GM19238 (cell line): ENCODE results near the gene PLIN3.
A peak's percentile ranks its signal among the peaks of the same experiment; 100 is the strongest.
"Not testable (repeated sequence)": the region's sequence is repeated elsewhere in the genome, so short reads cannot be mapped to it uniquely, and the experiment has no call there.

Source experiments
- DNase-seq: peaks from one replicate; pipeline ENCODE4 v3.0.0; 2011; ENCODE audit warnings: low spot score; ENCODE audit not compliant: insufficient read length

PLIN3 gene

GRCh38 chr19:4892962-4893361 lies 25.5 kb upstream of the PLIN3 start:
- not testable (repeated sequence) for DNase-seq

- DNase-seq = no peak
Measured at GRCh38 chr19:4891066-4891465, 23.6 kb upstream of the PLIN3 start.

GRCh38 chr19:4889034-4889815 lies 21.8 kb upstream of the PLIN3 start:
- DNase-seq = no peak

- not testable (repeated sequence) for DNase-seq
Measured at GRCh38 chr19:4887803-4888202, 20.3 kb upstream of the PLIN3 start.

GRCh38 chr19:4884993-4885392 lies 17.5 kb upstream of the PLIN3 start:
- not testable (repeated sequence) for DNase-seq

- not testable (repeated sequence) for DNase-seq
Measured at GRCh38 chr19:4882874-4883273, 15.4 kb upstream of the PLIN3 start.

GRCh38 chr19:4879041-4879440 lies 11.6 kb upstream of the PLIN3 start:
- DNase-seq = no peak

GRCh38 chr19:4878491-4878968 lies 11.1 kb upstream of the PLIN3 start:
- DNase-seq = no peak

GRCh38 chr19:4877753-4878490 lies 10.5 kb upstream of the PLIN3 start:
- no peak for DNase-seq

- DNase-seq = no peak
Measured at GRCh38 chr19:4873930-4874329, 6.5 kb upstream of the PLIN3 start.

GRCh38 chr19:4871711-4872110 lies 4.2 kb upstream of the PLIN3 start:
- no peak for DNase-seq

GRCh38 chr19:4870025-4870700 lies 2.7 kb upstream of the PLIN3 start:
- no peak for DNase-seq

GRCh38 chr19:4868286-4868834 lies 893 bp upstream of the PLIN3 start:
- DNase-seq = no peak

- DNase-seq = peak; percentile 50
Measured at GRCh38 chr19:4866595-4867424, 657 bp downstream of the PLIN3 start.

- no peak for DNase-seq
Measured at GRCh38 chr19:4861147-4861546, 6.3 kb downstream of the PLIN3 start.

GRCh38 chr19:4859697-4860096 lies 7.8 kb downstream of the PLIN3 start:
- no peak for DNase-seq

GRCh38 chr19:4856468-4856867 lies 11.0 kb downstream of the PLIN3 start:
- DNase-seq = not testable (repeated sequence)

GRCh38 chr19:4853506-4853905 lies 14.0 kb downstream of the PLIN3 start:
- DNase-seq = not testable (repeated sequence)

GRCh38 chr19:4852484-4852883 lies 15.0 kb downstream of the PLIN3 start:
- DNase-seq = no peak

GRCh38 chr19:4851551-4852290 lies 15.7 kb downstream of the PLIN3 start:
- peak; percentile 77 for DNase-seq
